Measurements from ENCODE around the gene CAMLG. TPM values are rescaled to one million over a fixed set of nuclear protein-coding genes. Genes with fewer than 3 reads are reported as not detected.
"Not testable (repeated sequence)": the region's sequence is repeated elsewhere in the genome, so short reads cannot be mapped to it uniquely, and the experiment has no call there.

CAMLG gene
- 10 to 100 TPM; 20.4 to 27.5 TPM for total RNA-seq
- 10 to 100 TPM; 17.1 to 48.2 TPM for polyA plus RNA-seq
- long read RNA-seq, donor 1, transcript CAMLG-202 (3 exons, 895 nt), result minor isoform, 5 of 60 reads
- long read RNA-seq, donor 1, transcript CAMLG-201 (4 exons, 2,221 nt), result major isoform, 17 of 60 reads
- long read RNA-seq, donor 1, partial matches to known transcripts, result 32 of 60 reads
- long read RNA-seq, donor 1, other reads (novel, unspliced or antisense), result 6 of 60 reads
- long read RNA-seq, donor 2, transcript CAMLG-201 (4 exons, 2,221 nt), result major isoform, 7 of 22 reads
- long read RNA-seq, donor 2, partial matches to known transcripts, result 12 of 22 reads
- long read RNA-seq, donor 2, other reads (novel, unspliced or antisense), result 0 of 22 reads
- long read RNA-seq, donor 3, transcript CAMLG-201 (4 exons, 2,221 nt), result major isoform, 12 of 48 reads
- long read RNA-seq, donor 3, transcript CAMLG-202 (3 exons, 895 nt), result minor isoform, 5 of 48 reads
- long read RNA-seq, donor 3, partial matches to known transcripts, result 25 of 48 reads
- long read RNA-seq, donor 3, other reads (novel, unspliced or antisense), result 6 of 48 reads
- long read RNA-seq, donor 4, transcript CAMLG-201 (4 exons, 2,221 nt), result major isoform, 16 of 61 reads
- long read RNA-seq, donor 4, transcript CAMLG-202 (3 exons, 895 nt), result minor isoform, 7 of 61 reads
- long read RNA-seq, donor 4, partial matches to known transcripts, result 29 of 61 reads
- long read RNA-seq, donor 4, other reads (novel, unspliced or antisense), result 9 of 61 reads
- long read RNA-seq, donor 5, transcript CAMLG-201 (4 exons, 2,221 nt), result major isoform, 23 of 58 reads
- long read RNA-seq, donor 5, transcript CAMLG-202 (3 exons, 895 nt), result minor isoform, 10 of 58 reads
- long read RNA-seq, donor 5, partial matches to known transcripts, result 15 of 58 reads
- long read RNA-seq, donor 5, other reads (novel, unspliced or antisense), result 10 of 58 reads

- WGBS, 2 donors, result 0% methylated on average over 53 to 66 of the region's 66 CpGs
- Histone ChIP-seq H3K4me1 (ENCODE audit: control insufficient read depth in 5 of 5, insufficient read depth in 5 of 5, low read length in 5 of 5) (peaks cover 0 to 15% (median 3%) of the 10 kb centered on the region in 5 donors), H3K4me3 (peak within 1 kb of the TSS; percentile 94), H3K9me3 (ENCODE audit: control insufficient read depth in 4 of 4, insufficient read depth in 3 of 4, low read length in 3 of 4) (no peaks in the 10 kb centered on the region), H3K27me3 (ENCODE audit: control insufficient read depth in 3 of 3, insufficient read depth in 3 of 3, low read length in 2 of 3) (no peaks in the 10 kb centered on the region), H3K27ac (ENCODE audit: low read depth in 1 of 2, low read length in 1 of 2) (peak within 1 kb of the TSS; percentile 89 to 99), H3K36me3 (ENCODE audit: control insufficient read depth in 4 of 4, insufficient read depth in 4 of 4, low read length in 4 of 4) (peaks cover 0 to 5% (median 4%) of the 10 kb centered on the region in 4 donors), H3K9ac (ENCODE audit: insufficient read depth in 1 of 2, low read length in 2 of 2) (peak within 1 kb of the TSS; percentile 94 to 97)
- DNase-seq (peak; percentile 99), ATAC-seq (ENCODE audit: insufficient read depth, low FRiP score) (peak; percentile 99)
- TF ChIP-seq CTCF (IDR thresholded peaks at IDR 0.05; ENCODE audit: control extremely low read depth, extremely low read depth), result peak; percentile 38
Measured at GRCh38 chr5:134738133-134738962, at the start of gene CAMLG. TSS of gene CAMLG (plus strand) at chr5:134738548. CDS start at chr5:134738621, 73 bp downstream.

GRCh38 chr5:134690144-134690543, 48.2 kb upstream of the CAMLG start:
- not testable (repeated sequence) for H3K4me3 ChIP-seq; ATAC-seq (ENCODE audit: insufficient read depth, low FRiP score); H3K9me3 ChIP-seq (ENCODE audit: control insufficient read depth in 4 of 4, insufficient read depth in 3 of 4, low read length in 3 of 4); H3K27ac ChIP-seq (ENCODE audit: low read depth in 1 of 2, low read length in 1 of 2); H3K9ac ChIP-seq (ENCODE audit: insufficient read depth in 1 of 2, low read length in 2 of 2); DNase-seq; H3K27me3 ChIP-seq (ENCODE audit: control insufficient read depth in 3 of 3, insufficient read depth in 3 of 3, low read length in 2 of 3); H3K4me1 ChIP-seq (ENCODE audit: control insufficient read depth in 5 of 5, insufficient read depth in 5 of 5, low read length in 5 of 5)
- WGBS, 2 donors, result 95 to 97% methylated on average over 8 of the region's 8 CpGs
- peaks cover 7 to 40% (median 25%) of the 10 kb centered on the region in 4 donors for H3K36me3 ChIP-seq (ENCODE audit: control insufficient read depth in 4 of 4, insufficient read depth in 4 of 4, low read length in 4 of 4)

- Histone ChIP-seq H3K27ac (ENCODE audit: low read depth in 1 of 2, low read length in 1 of 2) (no peak overlapping the region), H3K9me3 (ENCODE audit: control insufficient read depth in 4 of 4, insufficient read depth in 3 of 4, low read length in 3 of 4) (no peaks in the 10 kb centered on the region), H3K9ac (ENCODE audit: insufficient read depth in 1 of 2, low read length in 2 of 2) (no peak overlapping the region), H3K36me3 (ENCODE audit: control insufficient read depth in 4 of 4, insufficient read depth in 4 of 4, low read length in 4 of 4) (peaks cover 3 to 33% (median 25%) of the 10 kb centered on the region in 4 donors), H3K4me3 (no peak overlapping the region), H3K27me3 (ENCODE audit: control insufficient read depth in 3 of 3, insufficient read depth in 3 of 3, low read length in 2 of 3) (no peaks in the 10 kb centered on the region), H3K4me1 (ENCODE audit: control insufficient read depth in 5 of 5, insufficient read depth in 5 of 5, low read length in 5 of 5) (no peaks in the 10 kb centered on the region)
- no peak for TF ChIP-seq CTCF (IDR thresholded peaks at IDR 0.05; ENCODE audit: control extremely low read depth, extremely low read depth)
- ATAC-seq (ENCODE audit: insufficient read depth, low FRiP score), result no peak
- no peak for DNase-seq
Measured at GRCh38 chr5:134692722-134693121, 45.6 kb upstream of the CAMLG start.

Data from lung (tissue), 16 donors.